ENCODE data around the gene CACNA1A. TPM values are rescaled to one million over a fixed set of nuclear protein-coding genes. Genes with fewer than 3 reads are reported as not detected.

The CACNA1A gene
- total RNA-seq, 1 experiment from 2014 or later, result not detected

- in situ Hi-C loops (cut with HindIII; ENCODE audit: low pct_unique_long_range_greater_than_20kb, low sequenced_read_pairs), result no loop called here
- DNase-seq (ENCODE audit: low read depth, low spot score), result no peak
Observed at GRCh38 chr19:13353625-13354024, 152.7 kb downstream of the CACNA1A start.

GRCh38 chr19:13350759-13351158 lies 155.5 kb downstream of the CACNA1A start:
- in situ Hi-C loops (cut with HindIII; ENCODE audit: low pct_unique_long_range_greater_than_20kb, low sequenced_read_pairs), result no loop called here
- no peak for DNase-seq (ENCODE audit: low read depth, low spot score)

- in situ Hi-C loops (cut with HindIII; ENCODE audit: low pct_unique_long_range_greater_than_20kb, low sequenced_read_pairs), result no loop called here
Observed at GRCh38 chr19:13350072-13350471, 156.2 kb downstream of the CACNA1A start.

GRCh38 chr19:13347367-13347766 lies 158.9 kb downstream of the CACNA1A start:
- DNase-seq (ENCODE audit: low read depth, low spot score), result no peak
- in situ Hi-C loops (cut with HindIII; ENCODE audit: low pct_unique_long_range_greater_than_20kb, low sequenced_read_pairs), result no loop called here

More at GRCh38 chr19:13350072-13350471, 156.2 kb downstream of the CACNA1A start:
- no peak for DNase-seq (ENCODE audit: low read depth, low spot score)

- no peak for DNase-seq (ENCODE audit: low read depth, low spot score)
- in situ Hi-C loops (cut with HindIII; ENCODE audit: low pct_unique_long_range_greater_than_20kb, low sequenced_read_pairs), result no loop called here
Observed at GRCh38 chr19:13343514-13343913, 162.8 kb downstream of the CACNA1A start.

GRCh38 chr19:13342672-13343071 lies 163.6 kb downstream of the CACNA1A start:
- in situ Hi-C loops (cut with HindIII; ENCODE audit: low pct_unique_long_range_greater_than_20kb, low sequenced_read_pairs), result no loop called here
- DNase-seq (ENCODE audit: low read depth, low spot score), result no peak

GRCh38 chr19:13339869-13340268 lies 166.4 kb downstream of the CACNA1A start:
- in situ Hi-C loops (cut with HindIII; ENCODE audit: low pct_unique_long_range_greater_than_20kb, low sequenced_read_pairs), result no loop called here
- DNase-seq (ENCODE audit: low read depth, low spot score), result no peak

GRCh38 chr19:13337181-13337580 lies 169.1 kb downstream of the CACNA1A start:
- in situ Hi-C loops (cut with HindIII; ENCODE audit: low pct_unique_long_range_greater_than_20kb, low sequenced_read_pairs), result no loop called here
- DNase-seq (ENCODE audit: low read depth, low spot score), result no peak

- DNase-seq (ENCODE audit: low read depth, low spot score), result peak; percentile 26
- in situ Hi-C loops (cut with HindIII; ENCODE audit: low pct_unique_long_range_greater_than_20kb, low sequenced_read_pairs), result no loop called here
Observed at GRCh38 chr19:13334801-13335481, 171.3 kb downstream of the CACNA1A start.

- in situ Hi-C loops (cut with HindIII; ENCODE audit: low pct_unique_long_range_greater_than_20kb, low sequenced_read_pairs), result no loop called here
- no peak for DNase-seq (ENCODE audit: low read depth, low spot score)
Observed at GRCh38 chr19:13330285-13330684, 176.0 kb downstream of the CACNA1A start.

GRCh38 chr19:13329766-13330165 lies 176.5 kb downstream of the CACNA1A start:
- DNase-seq (ENCODE audit: low read depth, low spot score), result no peak
- in situ Hi-C loops (cut with HindIII; ENCODE audit: low pct_unique_long_range_greater_than_20kb, low sequenced_read_pairs), result no loop called here

GRCh38 chr19:13328241-13328640 lies 178.0 kb downstream of the CACNA1A start:
- in situ Hi-C loops (cut with HindIII; ENCODE audit: low pct_unique_long_range_greater_than_20kb, low sequenced_read_pairs), result no loop called here
- no peak for DNase-seq (ENCODE audit: low read depth, low spot score)

GRCh38 chr19:13319526-13319925 lies 186.8 kb downstream of the CACNA1A start:
- in situ Hi-C loops (cut with HindIII; ENCODE audit: low pct_unique_long_range_greater_than_20kb, low sequenced_read_pairs), result no loop called here
- no peak for DNase-seq (ENCODE audit: low read depth, low spot score)

GRCh38 chr19:13318190-13318589 lies 188.1 kb downstream of the CACNA1A start:
- no peak for DNase-seq (ENCODE audit: low read depth, low spot score)
- in situ Hi-C loops (cut with HindIII; ENCODE audit: low pct_unique_long_range_greater_than_20kb, low sequenced_read_pairs), result no loop called here

GRCh38 chr19:13315495-13315894 lies 190.8 kb downstream of the CACNA1A start:
- in situ Hi-C loops (cut with HindIII; ENCODE audit: low pct_unique_long_range_greater_than_20kb, low sequenced_read_pairs), result no loop called here
- DNase-seq (ENCODE audit: low read depth, low spot score), result no peak

- in situ Hi-C loops (cut with HindIII; ENCODE audit: low pct_unique_long_range_greater_than_20kb, low sequenced_read_pairs), result no loop called here
- no peak for DNase-seq (ENCODE audit: low read depth, low spot score)
Observed at GRCh38 chr19:13314761-13315160, 191.5 kb downstream of the CACNA1A start.

- in situ Hi-C loops (cut with HindIII; ENCODE audit: low pct_unique_long_range_greater_than_20kb, low sequenced_read_pairs), result no loop called here
Observed at GRCh38 chr19:13313875-13314274, 192.4 kb downstream of the CACNA1A start.

GRCh38 chr19:13309864-13310263 lies 196.4 kb downstream of the CACNA1A start:
- DNase-seq (ENCODE audit: low read depth, low spot score), result no peak
- in situ Hi-C loops (cut with HindIII; ENCODE audit: low pct_unique_long_range_greater_than_20kb, low sequenced_read_pairs), result no loop called here

More at GRCh38 chr19:13313875-13314274, 192.4 kb downstream of the CACNA1A start:
- no peak for DNase-seq (ENCODE audit: low read depth, low spot score)

- in situ Hi-C loops (cut with HindIII; ENCODE audit: low pct_unique_long_range_greater_than_20kb, low sequenced_read_pairs), result no loop called here
- no peak for DNase-seq (ENCODE audit: low read depth, low spot score)
Observed at GRCh38 chr19:13303381-13304129, 202.7 kb downstream of the CACNA1A start.
